BLaER1 treated with 17β-estradiol and CSF1 and Interleukin-3, amounts not matched to agents 10 nM and 100 nM (cell line): ENCODE measurements around the gene SHPK.

ENCODE experiments used
- H3K27ac ChIP-seq, 11 experiments: shearing (Covaris generic); formaldehyde crosslinking; 2 replicates each; pipeline ENCODE4 v1.8.1; 2022
- H3K27me3 ChIP-seq, 11 experiments: shearing (Covaris generic); formaldehyde crosslinking; 2 replicates each; pipeline ENCODE4 v1.8.1; 2022
- H3K36me3 ChIP-seq, 11 experiments: shearing (Covaris generic); formaldehyde crosslinking; 2 replicates each; pipeline ENCODE4 v1.8.1; 2022
- H3K4me1 ChIP-seq, 10 experiments: shearing (Covaris generic); formaldehyde crosslinking; 2 replicates each; pipeline ENCODE4 v1.8.1; 2022
- H3K4me2 ChIP-seq, 11 experiments: shearing (Covaris generic); formaldehyde crosslinking; 2 replicates each; pipeline ENCODE4 v1.8.1; 2022
- H3K4me3 ChIP-seq, 10 experiments: shearing (Covaris generic); formaldehyde crosslinking; 2 replicates each; pipeline ENCODE4 v1.8.1; 2022
- H3K9ac ChIP-seq, 11 experiments: shearing (Covaris generic); formaldehyde crosslinking; 2 replicates each; pipeline ENCODE4 v1.8.1; 2022
- H3K9me3 ChIP-seq, 11 experiments: shearing (Covaris generic); formaldehyde crosslinking; replicated peaks in 1 of 11; 2 replicates each; pipeline ENCODE4 v1.8.1; 2022
- H4K20me1 ChIP-seq, 11 experiments: shearing (Covaris generic); formaldehyde crosslinking; 2 replicates each; pipeline ENCODE4 v1.8.1; 2022
- Cebpa-rat ChIP-seq, 11 experiments: shearing (Covaris generic); IDR thresholded peaks; 2 replicates each; pipeline ENCODE4 v1.8.1; 2022

The SHPK gene

GRCh38 chr17:3636154-3636907 lies at the start of gene SHPK, which contains the start of gene CTNS:
TSS of gene SHPK (minus strand) at chr17:3636250. CDS start at chr17:3636219, 31 bp downstream.
TSS of gene CTNS (plus strand) at chr17:3636760. CDS start at chr17:3640207, 3,447 bp downstream.
- peaks cover 0 to 20% (median 0%) of the 10 kb centered on the region in 11 experiments; a peak in 7 of 22 replicates for H4K20me1 ChIP-seq
- peaks cover 0 to 36% (median 22%) of the 10 kb centered on the region in 11 experiments; a peak in 15 of 22 replicates for H3K36me3 ChIP-seq
- H3K27me3 ChIP-seq, result no peaks in the 10 kb centered on the region
- H3K27ac ChIP-seq, result peak within 1 kb of the TSS; percentile 94 to 100 (median 97)
- no peak for TF ChIP-seq Cebpa-rat (IDR thresholded peaks at IDR 0.05)
- peak within 1 kb of the TSS; percentile 78 to 98 (median 94) for H3K4me2 ChIP-seq
- H3K4me3 ChIP-seq, result peak within 1 kb of the TSS; percentile 77 to 99 (median 94)
- peaks cover 61 to 83% (median 77%) of the 10 kb centered on the region in 10 experiments for H3K4me1 ChIP-seq
- no peaks in the 10 kb centered on the region; a peak in 3 of 22 replicates for H3K9me3 ChIP-seq
- H3K9ac ChIP-seq, result peak within 1 kb of the TSS; percentile 90 to 100 (median 94)

- Histone ChIP-seq H3K9me3 (no peaks in the 10 kb centered on the region), H3K4me2 (peak overlapping the region in 9 of 11 experiments; percentile 24 to 83 (median 49); a peak in 13 of 22 replicates), H3K9ac (peak overlapping the region in 1 of 11 experiments; percentile 37; a peak in 1 of 22 replicates), H3K27me3 (peaks cover 0 to 23% (median 0%) of the 10 kb centered on the region in 11 experiments; a peak in 5 of 22 replicates), H3K27ac (0 out of 22 replicates have a peak overlapping the region, but pooled peaks of 1 of the 11 experiments have one; percentile 27), H4K20me1 (peaks cover 0 to 18% (median 0%) of the 10 kb centered on the region in 11 experiments; a peak in 8 of 22 replicates), H3K36me3 (peaks cover 0 to 6% (median 0%) of the 10 kb centered on the region in 11 experiments; a peak in 1 of 22 replicates), H3K4me3 (no peak overlapping the region), H3K4me1 (peaks cover 9 to 44% (median 29%) of the 10 kb centered on the region in 10 experiments; a peak in 19 of 20 replicates)
- TF ChIP-seq Cebpa-rat (IDR thresholded peaks at IDR 0.05), result no peak
These were observed 49.1 kb upstream of the SHPK start for GRCh38 chr17:3685174-3685573.

GRCh38 chr17:3683054-3683511 lies 47.0 kb upstream of the SHPK start:
- no peak overlapping the region for H3K27ac ChIP-seq
- H3K36me3 ChIP-seq, result peaks cover 0 to 19% (median 0%) of the 10 kb centered on the region in 11 experiments; a peak in 4 of 22 replicates
- no peaks in the 10 kb centered on the region for H3K9me3 ChIP-seq
- H3K9ac ChIP-seq, result no peak overlapping the region
- TF ChIP-seq Cebpa-rat (IDR thresholded peaks at IDR 0.05), result no peak
- H3K4me2 ChIP-seq, result peak overlapping the region in 2 of 11 experiments; percentile 1 to 26; a peak in 2 of 22 replicates
- H3K4me3 ChIP-seq, result no peak overlapping the region
- peaks cover 0 to 14% (median 0%) of the 10 kb centered on the region in 11 experiments; a peak in 4 of 22 replicates for H3K27me3 ChIP-seq
- peaks cover 8 to 25% (median 20%) of the 10 kb centered on the region in 10 experiments for H3K4me1 ChIP-seq
- H4K20me1 ChIP-seq, result peaks cover 0 to 18% (median 0%) of the 10 kb centered on the region in 11 experiments; a peak in 6 of 22 replicates

- Histone ChIP-seq H3K9ac (peak overlapping the region in 1 of 11 experiments; percentile 11; a peak in 1 of 22 replicates), H3K36me3 (peaks cover 0 to 30% (median 0%) of the 10 kb centered on the region in 11 experiments; a peak in 4 of 22 replicates), H3K4me2 (no peak overlapping the region), H4K20me1 (peaks cover 0 to 29% (median 0%) of the 10 kb centered on the region in 11 experiments; a peak in 5 of 22 replicates), H3K4me1 (peaks cover 6 to 24% (median 19%) of the 10 kb centered on the region in 10 experiments; a peak in 18 of 20 replicates), H3K9me3 (no peaks in the 10 kb centered on the region), H3K4me3 (no peak overlapping the region), H3K27ac (no peak overlapping the region), H3K27me3 (peaks cover 0 to 12% (median 0%) of the 10 kb centered on the region in 11 experiments; a peak in 3 of 22 replicates)
- TF ChIP-seq Cebpa-rat (IDR thresholded peaks at IDR 0.05), result no peak
These were observed 46.0 kb upstream of the SHPK start for GRCh38 chr17:3682033-3682432.

GRCh38 chr17:3681565-3681964 lies 45.5 kb upstream of the SHPK start:
- Histone ChIP-seq H3K9ac (peak overlapping the region in 1 of 11 experiments; percentile 11; a peak in 1 of 22 replicates), H3K27me3 (peaks cover 0 to 12% (median 0%) of the 10 kb centered on the region in 11 experiments; a peak in 3 of 22 replicates), H3K4me2 (no peak overlapping the region), H3K4me1 (peaks cover 6 to 24% (median 19%) of the 10 kb centered on the region in 10 experiments; a peak in 18 of 20 replicates), H3K4me3 (no peak overlapping the region), H3K36me3 (peaks cover 0 to 34% (median 0%) of the 10 kb centered on the region in 11 experiments; a peak in 4 of 22 replicates), H3K9me3 (no peaks in the 10 kb centered on the region), H3K27ac (no peak overlapping the region), H4K20me1 (peaks cover 0 to 30% (median 0%) of the 10 kb centered on the region in 11 experiments; a peak in 5 of 22 replicates)
- TF ChIP-seq Cebpa-rat (IDR thresholded peaks at IDR 0.05), result no peak

- peaks cover 0 to 30% (median 0%) of the 10 kb centered on the region in 11 experiments; a peak in 5 of 22 replicates for H4K20me1 ChIP-seq
- no peak overlapping the region for H3K27ac ChIP-seq
- H3K4me2 ChIP-seq, result no peak overlapping the region
These were observed 45.0 kb upstream of the SHPK start for GRCh38 chr17:3681057-3681456.

GRCh38 chr17:3679531-3680126 lies 43.6 kb upstream of the SHPK start:
- peaks cover 0 to 16% (median 12%) of the 10 kb centered on the region in 10 experiments; a peak in 14 of 20 replicates for H3K4me1 ChIP-seq
- peaks cover 0 to 34% (median 0%) of the 10 kb centered on the region in 11 experiments; a peak in 4 of 22 replicates for H3K36me3 ChIP-seq
- peak overlapping the region in 1 of 11 experiments; percentile 21; a peak in 1 of 22 replicates for H3K9ac ChIP-seq
- no peaks in the 10 kb centered on the region for H3K9me3 ChIP-seq
- H3K27me3 ChIP-seq, result 0 out of 22 replicates have a peak, but pooled peaks cover 0 to 5% (median 0%) of the 10 kb centered on the region in 11 experiments
- no peak overlapping the region for H3K27ac ChIP-seq
- H3K4me3 ChIP-seq, result no peak overlapping the region
- TF ChIP-seq Cebpa-rat (IDR thresholded peaks at IDR 0.05), result no peak
- H4K20me1 ChIP-seq, result peaks cover 0 to 39% (median 0%) of the 10 kb centered on the region in 11 experiments; a peak in 3 of 22 replicates
- peak overlapping the region in 4 of 11 experiments; percentile 7 to 37 (median 26); a peak in 4 of 22 replicates for H3K4me2 ChIP-seq

More at GRCh38 chr17:3681057-3681456, 45.0 kb upstream of the SHPK start:
- Histone ChIP-seq H3K4me1 (peaks cover 6 to 24% (median 19%) of the 10 kb centered on the region in 10 experiments; a peak in 18 of 20 replicates), H3K27me3 (peaks cover 0 to 12% (median 0%) of the 10 kb centered on the region in 11 experiments; a peak in 3 of 22 replicates), H3K9ac (no peak overlapping the region), H3K36me3 (peaks cover 0 to 34% (median 0%) of the 10 kb centered on the region in 11 experiments; a peak in 4 of 22 replicates), H3K4me3 (no peak overlapping the region), H3K9me3 (no peaks in the 10 kb centered on the region)
- no peak for TF ChIP-seq Cebpa-rat (IDR thresholded peaks at IDR 0.05)
